Upper lobe of right lung (tissue), 1 donor: Measurements from ENCODE around the gene WDR88. TPM values are rescaled to one million over a fixed set of nuclear protein-coding genes. Genes with fewer than 3 reads are reported as not detected.
A peak's percentile ranks its signal among the peaks of the same experiment; 100 is the strongest.

ENCODE experiments used
- ATAC-seq: fragments of 200-7000 bp; cut with Tn5 transposase; one replicate; pipeline ENCODE4 v1.9.1; 2020; ENCODE audit warnings: mild to moderate bottlenecking, moderate library complexity
- DNase-seq: peaks from one replicate; pipeline ENCODE4 v3.0.0-alpha.2; 2020
- H3K27ac ChIP-seq: fragments of 200-600 bp; one replicate; pipeline ENCODE4 v1.8.0; 2022
- H3K27me3 ChIP-seq: fragments of 200-600 bp; one replicate; pipeline ENCODE4 v1.8.0; 2022; ENCODE audit warnings: mild to moderate bottlenecking
- H3K36me3 ChIP-seq: fragments of 200-600 bp; one replicate; pipeline ENCODE4 v1.8.0; 2022
- H3K4me1 ChIP-seq: fragments of 200-600 bp; one replicate; pipeline ENCODE4 v1.8.0; 2022
- H3K4me3 ChIP-seq: fragments of 200-600 bp; one replicate; pipeline ENCODE4 v1.8.0; 2022; ENCODE audit warnings: mild to moderate bottlenecking
- H3K9me3 ChIP-seq: fragments of 200-600 bp; one replicate; pipeline ENCODE4 v1.8.0; 2022
- intact Hi-C: fragments of 100-400 bp; cut with DNase I; formaldehyde crosslinking; loops from one replicate; pipeline ENCODE4 v1.11.0; 2022
- total RNA-seq: library from RNA; stranded (reverse); fragmentation: NEBNext Ultra II Directional; extraction: Animal tissue kit (Norgen Biotek cat#: 25700); gene quantifications from one replicate; pipeline ENCODE4 v1.2.1, GENCODE V29; 2021
- TF ChIP-seq, protein P1 (sequence below): fragments of 200-600 bp; IDR thresholded peaks from one replicate; pipeline ENCODE4 v1.8.0; 2022; ENCODE audit warnings: antibody characterized with exemption
- donor health status: DM: no; HTN: yes; CAD: no; lungs with severe emphysema.

Gene WDR88
- total RNA-seq, 1 donor from 2014 or later: not detected

DNA sequence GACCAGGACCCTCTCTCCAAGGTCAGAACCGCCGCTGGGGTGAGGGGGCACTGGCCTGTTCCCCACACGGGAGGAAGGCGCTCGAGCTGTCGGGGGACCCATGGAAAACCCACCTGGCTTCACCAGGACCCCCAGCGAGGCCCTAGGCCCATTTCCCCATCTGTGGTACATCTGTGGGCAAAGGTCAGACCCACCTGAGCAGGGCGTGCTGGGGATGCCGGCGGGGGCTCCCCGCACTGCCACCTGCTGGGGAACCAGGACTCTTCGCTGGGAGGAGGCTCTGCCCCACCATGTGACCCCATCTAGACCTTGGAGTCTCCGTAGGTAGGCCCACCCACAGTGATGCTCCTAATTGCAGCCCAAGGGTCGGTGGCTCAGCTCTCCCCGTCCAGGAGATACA is 511 bp downstream of the WDR88 start:
- intact Hi-C loops: no loop called here
- DNase-seq (no peak), ATAC-seq (peak; percentile 43)

DNA sequence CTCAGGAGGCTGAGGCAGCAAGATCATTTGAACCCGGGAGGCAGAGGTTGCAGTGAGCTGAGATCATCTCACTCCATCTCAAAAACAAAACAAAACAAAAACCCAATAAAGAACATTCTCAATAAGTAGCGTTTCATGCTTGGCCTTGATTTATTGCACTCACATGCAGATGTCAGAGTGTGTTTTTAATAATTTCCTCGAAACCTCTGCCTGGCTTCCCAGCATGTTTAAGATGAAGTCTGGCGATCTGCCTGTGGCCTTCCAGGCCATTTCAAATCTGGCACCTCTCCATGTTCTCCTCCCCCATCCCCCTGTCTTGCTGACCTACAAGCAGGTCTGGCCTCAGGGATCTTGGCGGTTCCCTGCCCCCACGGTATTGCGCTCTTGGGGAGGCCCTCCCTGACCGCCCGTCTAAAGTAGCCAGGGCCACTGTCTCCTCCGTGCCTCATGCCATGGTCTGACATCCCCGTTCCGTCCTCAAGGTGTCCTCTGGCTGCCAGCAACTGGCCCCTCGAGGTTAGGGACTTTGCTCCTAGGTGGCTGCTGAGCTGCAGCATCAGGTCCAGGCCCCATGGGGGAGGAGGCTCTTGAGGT is 1.6 kb downstream of the WDR88 start:
- Histone ChIP-seq H3K4me3 (no peak overlapping the region), H3K4me1 (no peaks in the 10 kb centered on the region), H3K27me3 (peaks cover 15% of the 10 kb centered on the region), H3K27ac (no peak overlapping the region), H3K36me3 (peaks cover 24% of the 10 kb centered on the region), H3K9me3 (no peaks in the 10 kb centered on the region)
- DNase-seq (no peak), ATAC-seq (no peak)
- intact Hi-C loops: no loop called here
- TF ChIP-seq, protein P1, sequence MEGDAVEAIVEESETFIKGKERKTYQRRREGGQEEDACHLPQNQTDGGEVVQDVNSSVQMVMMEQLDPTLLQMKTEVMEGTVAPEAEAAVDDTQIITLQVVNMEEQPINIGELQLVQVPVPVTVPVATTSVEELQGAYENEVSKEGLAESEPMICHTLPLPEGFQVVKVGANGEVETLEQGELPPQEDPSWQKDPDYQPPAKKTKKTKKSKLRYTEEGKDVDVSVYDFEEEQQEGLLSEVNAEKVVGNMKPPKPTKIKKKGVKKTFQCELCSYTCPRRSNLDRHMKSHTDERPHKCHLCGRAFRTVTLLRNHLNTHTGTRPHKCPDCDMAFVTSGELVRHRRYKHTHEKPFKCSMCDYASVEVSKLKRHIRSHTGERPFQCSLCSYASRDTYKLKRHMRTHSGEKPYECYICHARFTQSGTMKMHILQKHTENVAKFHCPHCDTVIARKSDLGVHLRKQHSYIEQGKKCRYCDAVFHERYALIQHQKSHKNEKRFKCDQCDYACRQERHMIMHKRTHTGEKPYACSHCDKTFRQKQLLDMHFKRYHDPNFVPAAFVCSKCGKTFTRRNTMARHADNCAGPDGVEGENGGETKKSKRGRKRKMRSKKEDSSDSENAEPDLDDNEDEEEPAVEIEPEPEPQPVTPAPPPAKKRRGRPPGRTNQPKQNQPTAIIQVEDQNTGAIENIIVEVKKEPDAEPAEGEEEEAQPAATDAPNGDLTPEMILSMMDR: no peak

More for the DNA sequence above, 511 bp downstream of the WDR88 start:
- Histone ChIP-seq H3K36me3 (peaks cover 35% of the 10 kb centered on the region), H3K27ac (no peak overlapping the region), H3K4me3 (no peak overlapping the region), H3K27me3 (peaks cover 15% of the 10 kb centered on the region), H3K4me1 (no peaks in the 10 kb centered on the region), H3K9me3 (no peaks in the 10 kb centered on the region)
- TF ChIP-seq, protein P1: no peak

DNA sequence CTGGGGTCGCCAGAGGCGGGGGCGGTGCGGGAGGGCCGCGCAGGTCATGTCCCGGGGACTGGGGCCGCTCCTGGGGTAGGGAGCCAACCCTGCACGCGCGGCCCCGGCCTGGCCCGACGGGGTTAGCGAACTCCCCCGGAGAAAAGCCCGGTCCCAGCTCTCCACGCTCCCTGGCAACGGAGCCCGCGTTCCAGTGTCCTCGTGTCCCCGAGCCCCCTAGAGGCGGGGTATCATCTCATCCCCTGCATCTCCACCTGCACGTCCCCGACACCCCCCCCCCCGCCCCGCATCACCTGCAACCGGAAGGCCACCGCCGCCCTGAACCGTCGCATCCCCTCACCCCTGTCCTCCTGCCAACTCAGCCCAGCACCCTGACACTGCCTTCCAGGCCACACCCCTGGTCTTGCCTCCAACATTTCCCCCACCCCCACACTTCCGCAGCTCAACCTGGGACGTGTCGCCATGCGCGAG is 2.7 kb downstream of the WDR88 start:
- H3K4me1 ChIP-seq: no peaks in the 10 kb centered on the region
- peaks cover 13% of the 10 kb centered on the region for H3K36me3 ChIP-seq
- no peak overlapping the region for H3K27ac ChIP-seq
- TF ChIP-seq, protein P1: no peak
- H3K9me3 ChIP-seq: no peaks in the 10 kb centered on the region
- DNase-seq (no peak), ATAC-seq (peak; percentile 36)
- intact Hi-C loops: no loop called here
- no peak overlapping the region for H3K4me3 ChIP-seq
- peaks cover 20% of the 10 kb centered on the region for H3K27me3 ChIP-seq

DNA sequence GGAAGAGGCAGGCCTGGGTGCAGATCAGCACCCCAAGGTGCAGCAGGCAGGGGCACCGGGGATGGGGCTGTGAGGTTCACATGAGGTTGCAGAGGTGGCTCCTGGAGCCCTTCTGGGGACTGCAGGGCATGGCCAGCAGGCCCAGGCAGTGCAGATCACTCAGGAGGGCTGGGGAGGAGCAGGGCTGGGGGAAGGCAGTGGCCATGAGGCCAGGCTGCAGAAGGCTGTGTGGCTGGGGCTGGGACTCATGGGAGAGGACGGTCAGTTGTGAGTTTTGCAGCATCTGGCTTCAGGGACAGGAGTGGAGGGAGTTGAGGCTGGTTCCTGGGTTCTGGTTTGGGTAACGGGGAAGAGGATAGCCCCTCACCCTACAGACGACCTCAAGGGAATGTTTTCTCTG is 7.3 kb downstream of the WDR88 start:
- intact Hi-C loops: no loop called here

DNA sequence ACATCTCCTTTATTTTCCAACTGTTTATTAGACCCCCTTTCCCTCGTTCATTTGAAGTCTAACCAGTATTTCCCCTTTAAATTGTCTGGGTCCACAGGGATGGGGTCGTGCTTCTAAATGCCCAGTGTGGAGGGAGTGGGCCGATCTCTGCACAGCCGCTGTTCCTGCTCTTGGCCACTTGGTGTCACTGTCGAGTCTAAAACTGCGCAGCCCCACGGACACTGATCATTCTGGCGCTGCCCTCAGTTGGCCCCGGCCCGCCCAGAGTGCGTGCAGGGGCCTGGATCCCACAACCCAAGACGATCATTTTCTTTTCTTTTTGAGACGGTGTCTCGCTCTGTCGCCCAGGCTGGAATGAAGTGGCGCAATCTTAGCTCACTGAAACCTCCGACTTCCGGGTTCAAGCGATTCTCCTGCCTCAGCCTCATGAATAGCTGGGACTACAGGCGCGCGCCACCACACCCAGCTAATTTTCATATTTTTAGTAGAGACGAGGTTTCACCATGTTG is 12.0 kb downstream of the WDR88 start:
- Histone ChIP-seq H3K36me3 (no peaks in the 10 kb centered on the region), H3K4me3 (no peak overlapping the region), H3K27ac (no peak overlapping the region), H3K27me3 (peaks cover 11% of the 10 kb centered on the region), H3K4me1 (no peaks in the 10 kb centered on the region), H3K9me3 (no peaks in the 10 kb centered on the region)
- DNase-seq: peak; percentile 72
- ATAC-seq: peak; percentile 97
- intact Hi-C loops: no loop called here
- TF ChIP-seq, protein P1: peak; percentile 96

More for the DNA sequence above, 7.3 kb downstream of the WDR88 start:
- TF ChIP-seq, protein P1: no peak
- Histone ChIP-seq H3K36me3 (no peaks in the 10 kb centered on the region), H3K4me3 (no peak overlapping the region), H3K27ac (no peak overlapping the region), H3K27me3 (peaks cover 28% of the 10 kb centered on the region), H3K9me3 (no peaks in the 10 kb centered on the region), H3K4me1 (no peaks in the 10 kb centered on the region)
- DNase-seq (no peak), ATAC-seq (no peak)
